Measurements from ENCODE around the gene MMAB. TPM values are rescaled to one million over a fixed set of nuclear protein-coding genes. Genes with fewer than 3 reads are reported as not detected.

The MMAB gene
- total RNA-seq, 2 donors from 2014 or later = 23.1 to 79.2 TPM

GRCh38 chr12:109596418-109597244 is 23.3 kb upstream of the MMAB start:
- no peaks in the 10 kb centered on the region for H3K36me3 ChIP-seq
- WGBS = 90% methylated on average over 20 of the region's 24 CpGs
- intact Hi-C loops (cut with DNase I) = loop anchor here (2.0 to 10.0 kb wide), 2 partner anchors 118 to 178 kb away; partner anchors contain the start of gene FAM222A

GRCh38 chr12:109595321-109595902 is 22.1 kb upstream of the MMAB start:
- Histone ChIP-seq H3K27ac (no peak overlapping the region), H3K36me3 (no peaks in the 10 kb centered on the region), H3K9me3 (no peaks in the 10 kb centered on the region), H3K27me3 (replicated peaks; ENCODE audit: insufficient read depth) (no peaks in the 10 kb centered on the region), H3K4me1 (replicated peaks) (no peaks in the 10 kb centered on the region), H3K4me3 (no peak overlapping the region)
- intact Hi-C loops (cut with DNase I) = loop anchor here (10.0 kb wide), 1 partner anchor 119 kb away; the partner anchor contains the start of gene FAM222A
- WGBS = 76% methylated on average over 10 of the region's 10 CpGs
- DNase-seq (ENCODE audit: low spot score) = no peak
- TF ChIP-seq POLR2AphosphoS5 (IDR thresholded peaks at IDR 0.05) (no peak), POLR2A (IDR thresholded peaks at IDR 0.05) (no peak), CTCF (IDR thresholded peaks at IDR 0.05) (no peak)

More at GRCh38 chr12:109596418-109597244, 23.3 kb upstream of the MMAB start:
- DNase-seq (ENCODE audit: low spot score) = no peak
- H3K27me3 ChIP-seq (replicated peaks; ENCODE audit: insufficient read depth) = no peaks in the 10 kb centered on the region
- H3K4me1 ChIP-seq (replicated peaks) = no peaks in the 10 kb centered on the region
- no peak for TF ChIP-seq POLR2A (IDR thresholded peaks at IDR 0.05)
- no peak for TF ChIP-seq CTCF (IDR thresholded peaks at IDR 0.05)
- no peak for TF ChIP-seq POLR2AphosphoS5 (IDR thresholded peaks at IDR 0.05)
- no peak overlapping the region for H3K4me3 ChIP-seq
- H3K27ac ChIP-seq = no peak overlapping the region
- H3K9me3 ChIP-seq = no peaks in the 10 kb centered on the region

GRCh38 chr12:109594556-109595317 is 21.4 kb upstream of the MMAB start:
- 89% methylated on average over 15 of the region's 15 CpGs for WGBS
- Histone ChIP-seq H3K4me3 (no peak overlapping the region), H3K27ac (no peak overlapping the region), H3K36me3 (no peaks in the 10 kb centered on the region), H3K27me3 (replicated peaks; ENCODE audit: insufficient read depth) (no peaks in the 10 kb centered on the region), H3K4me1 (replicated peaks) (no peaks in the 10 kb centered on the region), H3K9me3 (no peaks in the 10 kb centered on the region)
- TF ChIP-seq CTCF (IDR thresholded peaks at IDR 0.05) (no peak), POLR2A (IDR thresholded peaks at IDR 0.05) (no peak), POLR2AphosphoS5 (IDR thresholded peaks at IDR 0.05) (no peak)
- intact Hi-C loops (cut with DNase I) = loop anchor here (10.0 kb wide), 1 partner anchor 120 kb away; the partner anchor contains the start of gene FAM222A
- no peak for DNase-seq (ENCODE audit: low spot score)

- H3K27me3 ChIP-seq (replicated peaks; ENCODE audit: insufficient read depth) = no peaks in the 10 kb centered on the region
- intact Hi-C loops (cut with DNase I) = loop anchor here (10.0 kb wide), 1 partner anchor 122 kb away; the partner anchor contains the start of gene FAM222A
- H3K4me3 ChIP-seq = no peak overlapping the region
- H3K27ac ChIP-seq = no peak overlapping the region
- H3K36me3 ChIP-seq = no peaks in the 10 kb centered on the region
- no peak for DNase-seq (ENCODE audit: low spot score)
- no peak for TF ChIP-seq POLR2A (IDR thresholded peaks at IDR 0.05)
- no peak for TF ChIP-seq POLR2AphosphoS5 (IDR thresholded peaks at IDR 0.05)
- TF ChIP-seq CTCF (IDR thresholded peaks at IDR 0.05) = no peak
- no peaks in the 10 kb centered on the region for H3K4me1 ChIP-seq (replicated peaks)
- 86% methylated on average over 9 of the region's 9 CpGs for WGBS
- H3K9me3 ChIP-seq = no peaks in the 10 kb centered on the region
Observed at GRCh38 chr12:109592905-109593272, 19.6 kb upstream of the MMAB start.
